ENCODE measurements around the gene S100A2.

The S100A2 gene

DNA sequence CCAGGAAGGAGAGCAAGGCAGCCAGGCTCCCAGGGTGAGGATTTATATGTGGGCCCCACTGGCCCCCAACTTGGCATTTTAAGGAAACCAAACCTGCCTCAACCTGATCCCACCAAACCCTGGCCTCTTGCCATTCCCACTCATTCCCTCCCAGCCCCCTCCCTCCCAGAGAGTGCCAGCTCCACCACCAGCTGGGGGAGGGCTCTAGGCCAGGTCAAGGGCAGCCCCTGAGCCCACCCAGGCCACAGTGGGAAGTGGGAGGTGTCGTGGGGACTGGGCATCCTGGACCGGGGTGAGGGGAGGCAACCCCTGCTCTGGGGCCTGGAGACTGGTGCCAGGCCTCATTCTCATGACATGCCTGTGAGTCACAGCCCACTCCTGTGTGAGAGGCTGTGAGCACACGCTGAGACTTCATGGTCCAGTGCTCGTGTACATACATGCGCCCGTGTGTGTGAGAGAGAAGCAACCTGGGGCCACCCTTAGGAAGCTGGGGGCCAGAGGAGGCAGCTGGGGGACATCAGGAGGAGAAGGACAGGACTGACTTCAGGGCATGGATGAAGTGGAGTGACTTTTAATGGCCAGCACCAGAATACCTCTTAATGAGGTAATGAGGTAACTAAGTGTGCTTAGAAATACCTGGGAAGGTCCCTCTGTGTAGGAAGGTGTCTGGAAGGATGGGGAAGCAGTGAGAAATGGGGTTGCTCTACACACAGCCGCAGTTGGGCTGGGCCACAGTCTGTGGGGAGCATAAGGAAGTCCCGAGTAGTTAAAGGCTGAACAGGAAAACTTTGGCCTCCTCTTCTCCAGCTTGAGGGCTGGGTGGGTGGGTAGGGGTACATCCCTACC lies at the start of gene S100A2:
TSS of gene S100A2 (minus strand) at position 316 of the 846 bp plus-strand sequence. CDS start 1,967 bp downstream, outside the sequence.
- FAIRE-seq: no peak

DNA sequence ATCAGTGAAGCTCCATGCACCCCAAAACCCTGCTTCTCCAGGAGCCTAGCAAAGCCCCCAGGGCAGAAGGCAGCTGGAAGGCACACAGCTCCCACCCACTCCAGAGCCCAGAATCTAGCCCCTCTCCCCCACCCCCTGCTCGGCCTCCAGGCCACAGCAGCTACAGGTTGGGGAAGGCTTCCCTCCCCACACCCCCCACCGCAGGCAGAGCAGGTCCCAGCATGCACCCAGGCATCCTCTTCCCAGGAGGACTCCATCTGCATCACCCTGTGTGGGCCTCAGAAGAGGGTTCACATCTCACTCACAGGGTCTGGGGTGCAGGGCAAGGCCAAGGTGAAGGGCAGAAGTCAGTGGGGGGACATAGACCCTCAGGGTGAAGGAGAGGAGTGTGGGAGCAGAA lies 49.8 kb upstream of the S100A2 start:
- no peak for FAIRE-seq

DNA sequence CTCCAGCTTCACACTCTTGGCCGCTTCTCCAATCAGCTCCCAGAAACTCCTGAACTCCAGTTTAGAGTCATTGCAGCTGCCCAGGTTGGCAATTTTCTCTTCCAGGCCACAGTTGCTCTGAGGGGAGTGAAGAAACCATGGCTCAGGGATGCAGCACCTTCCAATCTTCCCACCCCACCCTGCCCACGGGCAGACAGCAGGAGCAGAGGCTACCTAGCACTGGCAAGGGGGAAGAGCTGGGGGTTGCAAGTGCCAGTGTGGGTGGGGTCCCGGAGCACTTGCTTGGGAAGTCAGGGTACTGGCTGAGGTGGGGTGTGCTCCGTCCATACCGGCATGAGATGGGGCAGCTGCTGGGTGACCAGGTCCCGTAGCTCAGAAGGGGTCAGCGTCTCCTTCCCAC lies 49.3 kb upstream of the S100A2 start:
- no peak for FAIRE-seq

DNA sequence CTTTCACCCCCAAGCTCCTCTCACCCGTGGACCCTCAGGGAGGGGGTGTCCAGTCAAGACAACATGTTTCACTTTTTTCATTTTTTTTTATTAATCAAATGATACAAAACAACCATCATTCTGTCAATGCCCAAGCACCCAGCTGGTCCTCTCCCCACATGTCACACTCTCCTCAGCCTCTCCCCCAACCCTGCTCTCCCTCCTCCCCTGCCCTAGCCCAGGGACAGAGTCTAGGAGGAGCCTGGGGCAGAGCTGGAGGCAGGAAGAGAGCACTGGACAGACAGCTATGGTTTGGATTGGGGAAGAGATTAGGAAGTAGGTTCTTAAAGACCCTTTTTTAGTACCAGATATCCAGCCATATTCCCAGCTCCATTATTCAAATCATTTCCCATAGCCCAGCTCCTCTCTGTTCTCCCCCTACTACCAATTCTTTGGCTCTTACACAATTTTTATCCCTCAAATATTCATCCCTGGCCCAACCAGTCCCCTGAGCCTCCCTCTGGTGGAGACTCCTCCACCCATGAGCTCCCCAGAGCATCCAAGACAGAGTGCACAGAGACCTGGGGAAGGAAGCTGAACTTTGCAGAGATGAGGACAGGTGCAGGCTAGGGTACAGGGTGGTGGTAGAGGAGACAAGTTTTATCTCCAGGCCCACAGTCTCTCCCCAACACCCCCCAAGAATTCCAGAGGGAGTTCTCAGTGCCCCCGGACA lies 48.7 kb upstream of the S100A2 start:
- FAIRE-seq: no peak

DNA sequence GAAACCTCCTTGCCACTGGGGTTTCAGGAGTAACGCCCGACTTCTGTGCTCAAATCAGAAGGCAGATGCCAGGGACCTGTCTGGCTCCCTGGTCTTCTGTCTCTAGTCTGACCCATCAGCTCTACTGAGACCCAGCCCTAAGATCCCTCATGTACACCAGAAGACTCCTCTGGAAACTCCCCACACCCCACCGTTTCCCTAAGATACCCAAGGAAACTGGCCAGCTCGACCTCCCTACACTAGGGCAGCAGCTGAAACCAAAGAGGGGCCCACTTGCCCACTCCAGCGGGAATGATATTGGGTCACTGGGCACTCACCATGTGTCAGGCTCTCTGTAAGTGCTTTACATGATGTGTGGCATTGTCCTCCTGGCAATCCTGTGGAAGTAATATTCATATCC lies 47.8 kb upstream of the S100A2 start:
- FAIRE-seq: no peak

DNA sequence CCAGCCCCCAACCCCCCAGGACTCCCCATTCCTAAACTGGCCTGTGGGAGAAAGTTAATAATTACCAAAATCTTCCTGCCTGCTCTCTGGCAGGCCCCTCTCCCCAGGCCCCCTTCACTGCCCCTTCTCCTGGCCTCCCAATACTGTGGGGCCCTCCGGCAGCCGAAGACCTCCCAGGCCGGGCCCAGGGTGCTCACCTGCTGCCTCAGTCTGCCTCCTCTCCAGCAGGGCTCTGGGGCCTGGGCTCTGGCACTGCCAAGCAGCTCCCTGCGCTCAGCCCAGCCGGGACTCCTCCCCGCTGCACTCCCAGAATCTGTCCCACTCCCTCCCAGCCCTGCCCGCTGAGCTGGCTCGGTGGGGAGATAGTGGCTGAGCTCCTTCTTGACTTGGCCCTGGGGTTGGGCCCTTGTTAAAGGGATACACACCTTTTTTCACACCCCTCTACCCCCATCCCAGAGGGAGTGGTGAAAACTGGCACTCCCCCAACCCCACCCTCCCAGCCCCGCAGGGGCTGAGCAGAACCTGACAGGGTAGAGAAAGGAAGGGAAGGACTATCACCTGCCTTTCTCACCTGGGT lies 47.2 kb upstream of the S100A2 start, which contains the start of gene S100A16:
TSS of gene S100A16 (minus strand) at position 383 of the 577 bp plus-strand sequence. CDS start 4,986 bp downstream, outside the sequence.
- FAIRE-seq: no peak

DNA sequence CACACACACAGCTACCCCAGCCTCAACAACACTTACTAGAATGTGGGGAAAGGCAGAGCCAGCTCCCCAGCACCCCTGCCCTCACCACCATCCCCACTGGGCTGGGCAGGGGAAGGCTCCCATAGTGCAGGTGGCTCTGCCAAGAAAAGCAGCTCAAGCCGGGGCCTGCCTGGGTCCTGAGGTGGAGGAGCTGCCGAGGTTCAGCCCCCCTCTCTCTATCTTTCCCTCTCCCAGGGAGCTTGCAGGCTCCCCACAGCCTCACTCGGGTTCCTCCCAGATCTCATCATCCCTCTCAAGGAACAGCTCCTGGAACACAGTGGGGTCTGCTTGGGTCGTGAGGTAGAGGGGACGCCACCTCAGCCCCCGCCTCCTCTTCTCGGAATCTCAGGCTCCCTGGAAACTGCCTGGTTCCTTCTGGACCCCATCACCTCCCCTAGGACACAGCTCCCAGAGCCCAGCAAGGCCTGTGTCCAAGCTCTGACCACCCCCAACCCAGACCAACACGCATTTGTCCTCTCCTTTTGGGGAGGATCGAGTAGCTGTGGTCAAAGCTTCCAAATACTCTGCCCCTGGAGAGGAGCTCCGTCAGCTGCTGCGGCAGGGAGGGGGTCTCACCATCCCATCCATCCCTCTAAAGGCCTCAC lies 46.6 kb upstream of the S100A2 start:
- no peak for FAIRE-seq

DNA sequence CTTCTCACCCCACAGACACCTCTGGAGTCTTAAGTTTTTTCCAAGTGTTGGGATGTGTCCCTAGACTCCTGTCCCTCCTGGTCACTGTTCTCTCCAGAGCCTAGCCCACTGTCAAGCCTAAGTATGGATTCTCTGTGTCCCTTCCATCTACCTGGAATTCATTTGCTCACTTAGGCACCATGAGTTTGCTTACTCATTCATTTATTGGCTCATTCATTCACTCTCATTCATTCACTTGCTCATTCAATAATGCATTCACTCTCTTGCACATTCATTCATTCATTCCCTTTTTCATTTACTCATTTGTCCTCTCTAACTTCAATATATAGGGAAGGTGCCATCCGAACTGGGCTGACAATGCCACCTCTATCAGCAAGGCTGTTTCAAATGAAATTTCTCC lies 45.7 kb upstream of the S100A2 start:
- no peak for FAIRE-seq

DNA sequence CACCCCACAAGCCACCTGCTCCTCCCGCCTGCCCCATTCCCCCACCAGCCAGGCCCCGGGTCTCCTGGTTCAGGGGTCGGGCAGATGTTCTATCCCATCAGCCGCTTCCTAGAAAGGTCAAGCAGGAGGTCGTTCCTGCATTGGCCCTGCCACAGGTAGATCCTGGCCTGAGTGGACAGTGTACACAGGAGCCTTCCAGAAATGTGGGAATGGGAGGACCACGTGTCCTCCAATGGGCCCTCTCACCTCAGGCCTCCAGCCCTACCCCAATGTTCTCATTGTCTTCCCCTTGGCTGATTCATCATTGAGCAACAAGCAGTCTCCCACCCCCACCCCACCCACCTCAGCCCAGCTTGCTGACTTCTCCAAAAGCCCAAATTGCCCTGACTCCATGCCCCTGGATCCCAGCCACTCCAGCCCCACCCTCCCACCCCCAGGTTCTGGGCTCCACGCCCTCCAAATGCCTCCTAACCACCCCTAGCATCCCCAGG lies 45.2 kb upstream of the S100A2 start:
- no peak for FAIRE-seq

DNA sequence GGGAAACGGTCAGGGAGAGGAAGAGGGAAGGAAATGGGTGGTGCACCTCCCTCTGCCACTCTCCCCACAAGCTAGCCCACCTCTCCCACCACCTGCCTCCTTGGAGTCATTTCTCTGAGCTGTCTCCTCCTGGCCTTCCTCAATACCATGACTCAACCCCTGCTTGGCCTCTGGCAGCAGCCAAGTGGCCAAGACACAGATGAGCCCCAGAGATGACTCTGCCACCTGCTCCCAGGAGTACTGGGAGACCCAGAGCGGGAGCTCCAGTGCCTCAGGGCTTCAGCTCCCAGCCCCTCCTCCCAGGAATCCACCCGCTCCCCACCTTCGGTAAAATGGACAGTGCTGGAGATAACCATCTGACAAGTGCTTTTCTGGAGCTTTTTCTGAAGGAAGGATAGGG lies 44.7 kb upstream of the S100A2 start:
- FAIRE-seq: no peak

DNA sequence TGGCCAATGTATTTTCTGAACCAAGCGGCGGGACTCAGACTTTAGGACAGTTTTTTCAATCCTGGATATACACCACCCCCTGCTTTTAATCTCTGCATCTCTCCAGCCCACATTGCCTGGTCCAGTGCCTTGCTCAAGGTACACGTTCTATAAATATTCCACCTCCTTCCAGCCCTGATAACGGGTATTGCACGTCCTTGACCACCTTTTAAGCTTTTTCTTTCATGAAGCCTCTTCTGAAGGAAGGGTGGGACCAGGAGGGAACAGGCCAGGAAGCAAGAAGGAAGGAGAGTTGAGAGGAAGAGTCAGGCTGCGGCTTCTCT lies 43.9 kb upstream of the S100A2 start:
- no peak for FAIRE-seq

DNA sequence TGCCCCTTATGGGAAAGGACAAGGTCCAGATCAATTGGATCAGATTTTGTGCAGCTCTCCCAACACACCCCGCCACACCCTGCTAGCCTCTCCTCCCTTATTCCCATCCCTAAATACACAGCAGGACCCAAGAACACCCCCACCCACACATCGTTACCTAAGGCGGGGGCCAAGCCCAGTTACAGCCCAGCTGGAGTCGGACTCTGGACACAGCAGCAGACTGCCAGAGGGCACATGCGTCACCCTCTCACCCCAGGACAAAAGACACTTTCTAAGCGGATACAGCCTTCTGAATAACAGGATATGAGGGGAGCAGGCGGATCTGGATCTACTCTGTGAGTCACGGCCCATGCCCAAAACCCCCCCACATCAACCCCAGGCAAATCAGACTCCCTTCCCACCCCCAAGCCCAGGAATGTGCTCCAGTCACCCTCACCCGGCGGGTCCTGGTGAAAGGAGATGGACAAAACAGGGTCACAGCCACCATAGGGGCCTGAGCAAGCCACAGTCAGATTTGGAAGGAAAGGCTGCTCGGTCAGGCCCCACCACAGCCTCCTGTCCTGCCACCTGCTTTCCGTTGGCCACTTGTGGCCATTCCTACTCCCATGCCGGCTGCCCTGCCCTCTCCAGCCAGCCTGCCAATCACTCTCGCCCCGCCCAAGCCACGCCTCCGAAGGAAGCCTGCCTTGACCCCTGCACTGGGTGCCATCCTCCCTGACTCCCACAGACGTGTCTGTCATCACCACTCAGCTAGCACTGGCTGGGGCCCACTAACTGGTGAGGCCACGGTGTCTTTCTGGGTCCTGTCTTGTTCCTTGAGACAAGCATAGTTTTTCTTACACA lies 43.3 kb upstream of the S100A2 start:
- no peak for FAIRE-seq

DNA sequence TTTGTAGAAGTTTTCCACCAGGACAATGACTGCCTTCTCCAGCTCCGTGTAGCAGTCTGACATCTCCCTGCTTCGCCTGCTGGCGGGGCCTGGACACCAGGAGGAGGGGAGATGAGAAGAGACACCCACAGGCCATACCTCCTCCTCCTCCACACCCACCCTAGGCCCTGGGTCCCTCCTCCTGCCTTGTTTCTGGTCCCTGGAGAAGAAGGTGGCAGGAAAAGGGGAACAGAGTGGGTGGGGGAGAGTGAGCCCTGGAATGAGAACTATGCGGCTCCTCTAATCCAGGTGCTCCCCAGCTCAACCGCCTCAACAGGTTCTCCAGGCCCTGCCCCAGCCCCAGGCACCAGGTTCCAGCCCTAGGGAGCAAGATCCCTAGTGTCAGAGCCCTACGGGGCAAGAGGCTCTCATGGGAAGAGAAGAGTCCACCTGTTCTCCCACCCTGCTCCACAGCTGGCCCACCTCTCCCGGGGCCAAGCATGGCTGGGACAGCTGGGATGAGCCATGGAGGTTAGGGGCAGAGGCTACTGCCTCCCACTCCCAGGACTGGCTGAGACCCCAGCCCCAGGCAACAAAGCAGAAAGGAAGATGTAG lies 42.5 kb upstream of the S100A2 start:
- no peak for FAIRE-seq

DNA sequence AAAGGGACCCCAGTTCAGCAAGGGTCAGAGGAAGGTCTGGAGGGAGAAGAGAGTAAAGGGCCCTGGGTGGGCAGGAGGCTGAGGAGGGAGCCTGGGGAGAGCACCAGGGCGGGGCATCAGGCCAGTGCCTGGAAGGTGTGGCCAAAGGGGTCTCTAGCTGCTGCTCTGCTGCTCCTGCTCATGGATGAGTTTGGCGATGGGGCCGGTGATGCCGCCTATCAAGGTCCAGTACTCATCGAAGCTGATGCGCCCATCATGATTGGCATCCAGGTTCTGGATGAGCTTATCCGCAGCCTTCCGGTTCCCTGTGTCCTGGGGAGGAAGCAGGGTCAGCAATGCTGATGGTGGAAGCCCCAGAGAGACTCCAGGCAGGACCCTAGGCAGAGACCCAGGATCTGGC lies 41.7 kb upstream of the S100A2 start:
- FAIRE-seq: no peak

DNA sequence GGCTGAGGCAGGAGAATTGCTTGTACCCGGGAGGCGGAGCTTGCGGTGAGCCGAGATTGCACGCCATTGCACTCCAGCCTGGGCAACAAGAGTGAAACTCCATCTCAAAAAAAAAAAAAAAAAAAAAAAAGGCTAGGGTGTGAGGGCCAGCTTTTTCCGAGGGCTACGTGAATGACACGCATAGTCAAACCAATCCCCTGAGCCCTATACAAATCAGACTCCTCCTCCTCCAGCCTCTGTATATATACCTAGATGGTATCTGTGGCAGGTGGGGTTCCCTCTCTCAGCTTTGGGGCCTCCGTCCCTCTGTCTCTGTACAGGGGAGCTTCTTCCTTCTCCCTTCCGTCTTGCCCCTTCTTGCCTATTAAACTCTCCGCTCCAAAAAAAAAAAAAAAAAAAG lies 40.5 kb upstream of the S100A2 start:
- FAIRE-seq: no peak

DNA sequence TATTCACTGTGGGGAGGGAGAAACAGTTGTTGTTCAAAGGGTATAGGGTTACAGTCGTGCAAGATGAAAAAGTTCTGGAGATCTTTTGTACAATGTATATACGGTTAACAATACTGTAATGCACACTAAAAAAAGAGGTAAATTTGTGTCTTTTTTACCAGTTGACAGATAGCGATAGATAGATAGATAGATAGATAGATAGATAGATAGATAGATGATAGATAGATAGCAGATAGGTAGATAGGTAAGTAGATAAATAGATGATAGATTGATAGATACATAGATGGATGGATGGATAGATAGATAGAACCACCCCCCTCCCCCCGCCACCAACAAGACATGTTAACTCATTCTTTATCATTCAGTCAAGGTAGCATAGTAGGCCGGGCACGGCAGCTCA lies 37.1 kb upstream of the S100A2 start:
- no peak for FAIRE-seq

DNA sequence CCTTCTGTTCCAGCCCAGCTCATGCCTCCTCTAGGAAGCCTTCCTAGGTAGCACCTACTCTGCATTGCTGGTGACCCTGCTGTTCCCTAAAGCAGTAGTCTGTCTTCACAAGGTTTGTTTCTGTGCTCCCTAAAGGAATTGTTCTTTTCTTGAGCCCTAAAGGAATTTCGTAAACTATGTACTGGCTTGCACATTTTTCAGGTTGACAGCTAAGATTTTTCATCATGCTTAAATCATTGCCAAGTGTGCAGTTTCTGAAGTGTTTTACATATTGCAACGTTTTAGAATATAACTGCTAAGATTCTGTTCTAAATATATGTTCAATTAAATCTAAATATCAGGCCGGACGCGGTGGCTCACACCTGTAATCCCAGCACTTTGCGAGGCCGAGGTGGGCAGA lies 34.2 kb upstream of the S100A2 start:
- FAIRE-seq: no peak

DNA sequence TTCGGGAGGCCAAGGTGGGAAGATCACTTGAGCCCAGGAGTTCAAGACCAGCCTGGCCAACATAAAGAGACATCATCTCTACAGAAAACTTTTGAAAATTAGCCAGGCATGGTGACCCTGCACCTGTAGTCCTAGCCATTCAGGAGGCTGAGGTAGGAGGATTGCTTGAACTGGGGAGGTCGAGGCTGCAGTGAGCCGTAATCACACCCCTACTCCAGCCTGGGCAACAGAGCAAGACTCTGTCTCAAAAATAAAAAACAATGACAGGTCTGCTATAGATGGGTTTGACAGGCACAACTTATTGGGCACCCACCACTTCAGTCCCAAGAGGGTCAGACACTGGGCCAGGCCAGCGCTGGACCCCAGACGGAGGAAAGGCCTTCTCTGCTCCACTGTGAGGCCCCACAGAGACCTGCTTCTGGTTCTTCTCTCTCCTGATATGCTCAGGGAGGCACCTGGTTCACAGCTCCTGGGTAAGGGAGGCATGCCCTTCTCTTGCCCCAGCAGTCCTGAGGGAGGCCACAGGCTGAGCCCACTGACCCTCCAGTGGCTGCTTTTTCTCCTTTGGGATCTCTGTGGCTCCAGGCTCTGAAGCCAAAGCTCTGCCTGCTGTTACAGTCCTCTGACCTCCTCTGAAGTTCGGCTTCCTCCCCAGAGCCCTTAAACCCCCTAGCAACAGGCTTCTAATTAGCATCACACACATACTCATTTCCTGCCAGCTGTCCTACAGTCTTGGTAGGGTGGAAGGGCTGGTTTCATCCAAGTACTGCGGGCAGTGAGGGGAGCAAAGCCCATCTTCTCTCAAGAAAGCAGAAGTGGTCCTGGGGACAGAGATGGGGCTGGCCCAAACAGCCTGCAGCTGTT lies 32.9 kb upstream of the S100A2 start:
- FAIRE-seq: no peak

DNA sequence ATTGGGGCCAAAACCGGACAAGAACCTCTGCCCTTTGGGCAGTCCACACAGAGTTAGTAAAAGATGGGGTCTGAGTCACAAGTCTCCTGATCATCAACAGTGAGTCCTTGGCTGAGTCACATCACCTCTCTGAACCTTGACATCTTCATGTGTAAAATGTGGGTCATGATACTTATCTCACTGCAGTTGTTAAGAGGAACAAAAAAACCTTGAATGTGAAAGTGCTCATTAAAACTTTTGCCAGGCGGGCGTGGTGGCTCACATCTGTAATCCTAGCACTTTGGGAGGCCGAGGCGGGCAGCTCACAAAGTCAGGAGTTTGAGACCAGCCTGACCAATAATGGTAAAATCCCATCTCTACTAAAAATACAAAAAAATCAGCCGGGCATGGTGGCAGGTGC lies 31.6 kb upstream of the S100A2 start:
- no peak for FAIRE-seq

DNA sequence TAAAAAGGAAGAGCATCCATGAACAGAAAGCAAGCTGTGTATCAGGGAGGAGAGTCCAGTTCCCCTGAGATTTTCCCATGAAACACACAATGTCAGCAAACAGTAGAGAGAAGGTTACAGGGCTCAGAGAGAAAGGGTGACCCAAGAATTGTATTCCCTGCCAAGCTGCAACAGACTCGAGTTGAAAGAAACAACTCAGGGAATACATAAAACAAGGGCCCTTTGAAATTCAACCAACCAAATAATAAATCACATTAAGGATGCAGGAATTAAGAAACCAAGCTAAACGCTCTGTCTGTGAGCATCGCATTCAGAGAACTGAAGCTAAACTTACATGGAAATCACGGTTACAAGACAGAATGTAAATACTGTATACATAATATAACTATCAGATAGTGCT lies 27.1 kb upstream of the S100A2 start:
- no peak for FAIRE-seq

DNA sequence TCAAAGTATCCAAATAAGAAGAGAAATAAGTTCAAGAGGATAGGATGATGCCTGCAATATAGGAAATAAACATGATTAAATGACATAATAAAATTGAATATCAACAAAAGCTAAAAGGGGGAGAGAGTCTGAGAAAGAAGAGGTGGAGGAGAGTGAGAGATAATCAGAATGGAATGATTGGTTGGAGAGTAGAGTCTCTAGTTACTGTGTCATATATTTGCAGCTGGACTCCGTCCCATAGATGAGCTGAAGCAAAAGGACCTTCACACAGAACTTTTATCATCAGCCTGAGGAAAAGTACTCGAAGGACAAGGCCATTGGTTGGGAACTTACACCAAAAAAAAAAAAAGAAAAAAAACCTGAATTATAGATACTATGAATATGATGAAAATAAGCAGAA lies 22.8 kb upstream of the S100A2 start:
- FAIRE-seq: no peak
